ENCODE results near the gene MAGEA9.
"Not testable (repeated sequence)": the region's sequence is repeated elsewhere in the genome, so short reads cannot be mapped to it uniquely, and the experiment has no call there.

MAGEA9 gene, protein sequence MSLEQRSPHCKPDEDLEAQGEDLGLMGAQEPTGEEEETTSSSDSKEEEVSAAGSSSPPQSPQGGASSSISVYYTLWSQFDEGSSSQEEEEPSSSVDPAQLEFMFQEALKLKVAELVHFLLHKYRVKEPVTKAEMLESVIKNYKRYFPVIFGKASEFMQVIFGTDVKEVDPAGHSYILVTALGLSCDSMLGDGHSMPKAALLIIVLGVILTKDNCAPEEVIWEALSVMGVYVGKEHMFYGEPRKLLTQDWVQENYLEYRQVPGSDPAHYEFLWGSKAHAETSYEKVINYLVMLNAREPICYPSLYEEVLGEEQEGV

GRCh38 chrX:149781727-149782126 lies at the start of gene MAGEA9:
MAGEA9 (plus strand) TSS chrX:149781930; CDS start chrX:149786211, 4,281 bp downstream.
- DNase-seq: not testable (repeated sequence)

DNA sequence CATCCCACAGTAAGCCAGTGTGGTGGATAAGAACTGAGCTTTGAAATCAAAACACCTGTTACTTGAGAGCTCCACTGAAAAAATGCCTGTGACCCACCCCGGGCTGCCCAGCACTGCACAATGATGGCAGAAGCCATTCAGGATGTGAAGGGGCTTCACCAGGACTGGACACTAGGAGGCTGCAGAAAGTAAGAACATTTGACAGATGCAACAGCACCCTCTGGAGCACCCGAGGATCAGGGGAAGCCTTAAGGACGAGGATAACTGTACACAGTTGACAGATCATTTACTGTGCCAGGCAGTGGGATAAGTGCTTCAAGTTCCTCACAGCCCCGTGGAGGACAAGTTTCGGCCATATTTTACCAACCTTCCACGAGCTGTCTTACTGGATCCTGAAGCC lies 39.5 kb upstream of the MAGEA9 start:
- not testable (repeated sequence) for DNase-seq

DNA sequence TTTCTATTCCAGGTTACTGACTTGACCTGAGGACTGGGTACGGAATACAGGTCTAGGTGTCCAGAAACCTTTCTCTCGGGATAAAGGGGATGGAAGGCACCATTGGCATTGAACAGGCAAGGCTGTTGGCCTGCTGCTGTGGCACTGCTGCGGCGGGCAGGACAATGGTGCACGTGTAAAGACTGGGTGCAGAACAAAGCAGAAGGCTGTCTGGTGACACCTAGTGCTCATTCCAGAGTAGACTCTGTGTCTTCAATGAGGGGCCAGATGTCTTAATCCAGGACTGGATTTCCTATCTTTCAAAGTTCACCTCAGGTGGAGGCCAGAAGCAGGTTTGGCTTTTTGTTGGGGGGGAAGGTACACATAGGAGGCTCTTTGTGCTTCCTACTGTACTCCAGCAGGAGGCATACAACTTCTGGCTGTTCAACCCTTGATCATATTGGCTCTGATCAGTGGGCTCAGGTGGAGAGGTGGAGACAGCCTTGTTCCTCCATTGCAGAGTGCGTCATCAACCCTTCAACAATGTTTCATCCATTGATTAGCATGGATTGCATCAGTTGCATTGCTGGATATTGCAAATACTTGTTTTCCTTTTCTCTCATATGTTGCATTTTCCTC lies 35.2 kb upstream of the MAGEA9 start:
- DNase-seq: not testable (repeated sequence)

DNA sequence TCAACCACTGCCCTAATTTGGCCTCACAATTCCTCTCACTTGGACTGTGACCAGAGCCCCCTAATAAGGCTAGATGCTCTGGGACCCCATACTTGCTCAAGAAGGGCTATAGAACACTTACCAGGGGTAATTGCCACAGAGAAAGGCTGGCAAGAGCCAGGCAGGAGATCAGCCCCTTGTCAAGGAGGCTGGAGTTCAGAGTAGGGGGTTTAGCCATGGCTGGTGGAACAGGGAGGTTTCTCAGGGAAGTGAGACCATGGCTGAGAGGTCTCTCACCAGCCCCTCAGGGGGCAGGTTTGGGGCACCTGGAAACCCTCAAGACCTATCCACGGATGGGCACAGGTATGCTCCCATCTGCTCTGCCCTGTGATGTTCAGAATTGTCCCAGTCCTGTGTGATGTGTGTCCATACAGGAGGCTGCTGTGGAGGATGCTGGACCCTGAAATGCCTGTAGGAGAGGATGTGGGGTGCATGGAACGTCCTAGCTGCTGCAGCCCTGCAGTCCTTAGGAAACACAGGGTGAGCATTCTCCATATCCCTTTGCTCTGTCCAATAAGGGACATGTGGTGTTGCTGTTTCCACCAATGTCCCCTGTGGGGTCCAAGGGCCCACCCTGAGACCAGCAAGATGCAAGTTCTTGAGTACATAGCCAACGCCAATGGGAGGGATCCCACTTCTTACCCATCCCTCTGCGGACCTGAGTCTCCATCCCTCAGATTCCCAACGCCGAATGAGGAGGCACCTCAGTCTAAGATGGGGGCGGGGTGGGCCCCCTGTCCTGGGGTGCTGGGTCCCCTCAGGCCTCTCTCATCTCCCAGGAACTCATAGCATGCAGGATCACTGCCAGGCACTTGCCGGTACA lies 24.3 kb upstream of the MAGEA9 start:
- DNase-seq: no peak

DNA sequence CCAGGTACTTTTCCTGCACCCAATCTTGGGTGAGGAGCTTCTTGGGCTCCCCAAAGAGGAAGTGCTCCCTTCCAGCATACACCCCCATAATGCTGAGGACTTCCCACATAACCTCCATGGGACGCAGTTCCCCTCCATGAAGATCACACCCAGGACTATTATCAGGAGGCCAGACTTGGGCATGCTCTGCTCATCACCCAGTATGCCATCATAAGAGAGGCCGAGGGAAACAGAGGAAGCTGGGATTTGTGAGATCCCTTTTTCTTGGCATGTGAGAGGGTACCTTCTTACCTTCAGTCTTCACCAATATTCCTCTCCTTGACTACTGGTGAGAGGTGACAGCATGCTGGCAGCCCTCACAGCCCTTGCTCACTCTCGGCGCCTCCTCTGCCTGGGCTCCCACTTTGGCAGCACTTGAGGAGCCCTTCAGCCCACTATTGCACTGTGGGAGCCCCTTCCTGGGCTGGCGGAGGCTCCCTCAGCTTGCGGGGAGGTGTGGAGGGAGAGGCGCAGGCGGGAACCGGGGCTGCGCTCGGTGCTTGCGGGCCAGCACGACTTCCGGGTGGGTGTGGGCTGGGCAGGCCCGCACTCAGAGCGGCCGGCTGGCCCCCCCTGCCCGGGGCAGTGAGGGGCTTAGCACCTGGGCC lies 23.5 kb upstream of the MAGEA9 start:
- DNase-seq: no peak

DNA sequence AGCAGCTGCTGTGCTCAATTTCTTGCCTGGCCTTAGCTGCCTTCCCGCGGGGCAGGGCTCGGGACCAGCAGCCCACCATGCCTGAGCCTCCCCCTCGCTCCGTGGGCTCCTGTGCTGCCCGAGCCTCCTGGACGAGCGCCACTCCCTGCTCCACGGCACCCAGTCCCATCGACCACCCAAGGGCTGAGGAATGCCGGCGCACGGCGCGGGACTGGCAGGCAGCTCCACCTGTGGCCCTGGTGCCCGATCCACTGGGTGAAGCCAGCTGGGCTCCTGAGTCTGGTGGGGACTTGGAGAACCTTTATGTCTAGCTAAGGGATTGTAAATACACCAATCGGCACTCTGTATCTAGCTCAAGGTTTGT lies 23.0 kb upstream of the MAGEA9 start:
- DNase-seq: not testable (repeated sequence)

- no peak for DNase-seq
Measured at GRCh38 chrX:149759824-149760223, 21.9 kb upstream of the MAGEA9 start.

DNA sequence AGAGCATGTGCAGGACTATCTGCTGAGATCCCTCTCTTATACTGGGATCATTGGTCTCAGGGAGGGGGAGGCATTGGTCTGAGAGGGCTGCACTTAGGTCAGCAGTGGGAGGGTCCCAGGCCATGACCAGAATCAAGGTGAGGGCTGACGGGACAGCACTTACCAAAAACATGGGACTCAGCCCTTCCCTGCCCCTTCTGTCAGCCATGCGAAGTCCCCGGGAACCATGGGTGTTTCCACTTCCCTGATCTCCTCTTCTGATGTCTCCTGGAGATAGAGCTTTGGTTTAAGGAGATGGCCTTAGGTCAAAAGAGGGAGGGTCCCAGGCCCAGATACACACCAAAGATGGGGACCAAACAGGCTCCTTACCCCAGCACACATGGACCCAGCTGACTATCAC lies 20.8 kb upstream of the MAGEA9 start:
- DNase-seq: no peak

- DNase-seq: not testable (repeated sequence)
Measured at GRCh38 chrX:149761858-149762674, 19.7 kb upstream of the MAGEA9 start.

GRCh38 chrX:149762696-149763614 lies 18.8 kb upstream of the MAGEA9 start:
- no peak for DNase-seq

DNA sequence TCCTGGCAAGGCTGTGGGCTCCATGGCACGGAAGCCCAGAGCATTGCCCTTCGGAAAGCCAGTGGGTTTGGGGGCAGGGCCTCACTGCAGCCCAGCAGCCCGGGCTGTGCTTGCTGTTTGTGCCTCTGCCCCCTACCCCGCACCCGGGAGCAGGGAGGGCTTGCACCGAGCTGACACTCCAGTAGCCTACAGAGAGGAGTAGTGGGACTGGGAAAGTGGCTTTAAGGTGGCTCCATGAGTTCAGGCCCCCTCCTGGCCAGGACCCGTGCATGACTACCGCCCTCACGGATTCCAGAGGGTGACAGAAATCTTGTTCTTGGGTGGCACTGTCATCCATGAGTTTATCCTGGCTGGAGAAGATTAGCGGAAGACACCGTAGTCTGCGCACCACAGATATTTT lies 11.4 kb upstream of the MAGEA9 start:
- not testable (repeated sequence) for DNase-seq

- DNase-seq: not testable (repeated sequence)
Measured at GRCh38 chrX:149773026-149773425, 8.7 kb upstream of the MAGEA9 start.

- not testable (repeated sequence) for DNase-seq
Measured at GRCh38 chrX:149773768-149774167, 8.0 kb upstream of the MAGEA9 start, which contains the start of gene HSFX1. HSFX1 (plus strand) TSS chrX:149774068; CDS start chrX:149774682, 614 bp downstream.

DNA sequence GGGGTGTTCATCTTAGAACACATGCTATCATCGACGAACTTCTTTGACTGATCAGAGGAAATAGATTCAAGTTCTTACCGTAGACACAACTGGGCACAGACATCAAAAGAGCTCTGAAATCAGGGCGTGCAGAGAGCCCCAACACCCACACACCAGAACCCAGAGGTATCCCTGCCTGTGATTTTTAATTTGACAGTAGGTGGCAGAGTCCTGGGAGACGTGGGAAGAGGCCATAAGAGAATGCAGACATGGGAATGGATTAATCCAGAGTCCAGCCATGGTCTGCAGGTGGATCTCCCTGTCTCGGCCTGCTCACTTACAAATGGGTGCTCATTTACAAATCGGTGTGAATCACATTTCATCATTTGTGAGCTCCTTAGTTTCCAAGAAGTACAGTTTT lies 3.7 kb upstream of the MAGEA9 start:
- not testable (repeated sequence) for DNase-seq

- DNase-seq: not testable (repeated sequence)
Measured at GRCh38 chrX:149795531-149795930, 13.8 kb downstream of the MAGEA9 start.

DNA sequence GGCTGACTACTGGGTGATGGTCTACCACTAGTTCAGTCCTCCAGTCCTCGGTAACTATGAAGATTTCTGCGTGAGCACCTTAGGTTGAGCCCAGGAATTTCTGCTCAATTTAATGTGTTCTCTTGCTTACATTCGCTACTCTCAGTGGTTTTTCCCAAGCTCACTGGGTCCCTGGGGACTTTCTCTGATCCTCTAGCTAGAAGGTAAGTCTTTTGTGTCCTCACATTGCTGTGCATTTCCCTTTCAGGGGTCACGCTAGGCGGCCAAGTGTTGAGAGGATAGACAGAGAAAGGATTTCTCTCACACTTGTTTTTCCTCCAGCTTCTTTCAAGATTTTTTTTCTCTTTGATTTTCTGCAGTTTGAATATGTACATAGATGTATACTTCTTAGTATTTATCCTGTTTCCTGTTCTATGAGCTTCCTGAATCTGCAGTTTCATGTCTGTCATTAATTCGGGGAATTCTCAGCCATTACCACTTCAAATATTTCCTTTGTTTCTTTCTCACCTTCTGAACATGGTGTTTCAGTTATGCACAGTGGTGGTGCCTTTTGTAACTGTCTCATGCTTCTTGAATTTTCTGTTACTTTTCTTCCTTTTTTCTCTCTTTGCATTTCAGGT lies 17.5 kb downstream of the MAGEA9 start:
- no peak for DNase-seq

DNA sequence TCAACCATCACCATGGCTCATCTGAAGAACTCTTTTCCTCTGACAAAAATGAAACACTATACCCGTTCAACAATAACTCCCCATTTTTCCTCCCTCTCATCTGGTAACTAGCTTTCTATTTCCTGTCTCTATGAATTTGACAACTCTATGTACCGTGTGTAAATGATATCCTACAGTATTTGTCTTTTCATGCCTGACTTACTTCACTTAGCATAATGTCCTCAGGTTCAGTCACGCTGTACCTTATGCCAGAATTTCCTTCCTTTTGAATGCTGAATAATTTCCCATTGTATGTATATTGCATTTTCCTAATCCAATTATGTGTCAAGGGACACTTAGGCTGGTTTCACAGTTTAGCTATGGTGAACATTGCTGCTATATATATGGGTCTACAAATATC lies 18.2 kb downstream of the MAGEA9 start:
- peak; percentile 87 for DNase-seq

GRCh38 chrX:149803458-149804062 lies 21.8 kb downstream of the MAGEA9 start:
- no peak for DNase-seq

- DNase-seq: no peak
Measured at GRCh38 chrX:149804102-149804501, 22.4 kb downstream of the MAGEA9 start.

Measured in DMS53 (cell line).